ENCODE measurements around the gene HYI.
"Not testable (repeated sequence)": the region's sequence is repeated elsewhere in the genome, so short reads cannot be mapped to it uniquely, and the experiment has no call there.

Gene HYI

GRCh38 chr1:43414634-43415223, 39.0 kb downstream of the HYI start:
- TF ChIP-seq CTCF (IDR thresholded peaks at IDR 0.05) = peak; percentile 63
- no peak for TF ChIP-seq ZFX (IDR thresholded peaks at IDR 0.05; ENCODE audit: borderline replicate concordance)
- no peak overlapping the region for H3K27ac ChIP-seq

- not testable (repeated sequence) for H3K27ac ChIP-seq
Observed at GRCh38 chr1:43413426-43413825, 40.3 kb downstream of the HYI start.

- TF ChIP-seq ZFX (IDR thresholded peaks at IDR 0.05; ENCODE audit: borderline replicate concordance) = no peak
- TF ChIP-seq CTCF (IDR thresholded peaks at IDR 0.05) = no peak
- H3K27ac ChIP-seq = no peak overlapping the region
Observed at GRCh38 chr1:43410571-43410970, 43.2 kb downstream of the HYI start.

- TF ChIP-seq ZFX (IDR thresholded peaks at IDR 0.05; ENCODE audit: borderline replicate concordance) (no peak), CTCF (IDR thresholded peaks at IDR 0.05) (no peak)
- no peak overlapping the region for H3K27ac ChIP-seq
Observed at GRCh38 chr1:43405876-43406234, 47.9 kb downstream of the HYI start.

GRCh38 chr1:43405219-43405875, 48.4 kb downstream of the HYI start:
- TF ChIP-seq CTCF (IDR thresholded peaks at IDR 0.05) (no peak), ZFX (IDR thresholded peaks at IDR 0.05; ENCODE audit: borderline replicate concordance) (no peak)

GRCh38 chr1:43404353-43404752, 49.4 kb downstream of the HYI start:
- TF ChIP-seq CTCF (IDR thresholded peaks at IDR 0.05) (no peak), ZFX (IDR thresholded peaks at IDR 0.05; ENCODE audit: borderline replicate concordance) (no peak)
- H3K27ac ChIP-seq = no peak overlapping the region

More at GRCh38 chr1:43405219-43405875, 48.4 kb downstream of the HYI start:
- H3K27ac ChIP-seq = no peak overlapping the region

GRCh38 chr1:43402089-43402865, 51.5 kb downstream of the HYI start:
- no peak overlapping the region for H3K27ac ChIP-seq
- TF ChIP-seq CTCF (IDR thresholded peaks at IDR 0.05) (no peak), ZFX (IDR thresholded peaks at IDR 0.05; ENCODE audit: borderline replicate concordance) (no peak)
